ENCODE results near the gene NWD2. TPM values are rescaled to one million over a fixed set of nuclear protein-coding genes. Genes with fewer than 3 reads are reported as not detected.

Gene NWD2
- total RNA-seq, 4 donors from 2014 or later, result 0.27 to 2.2 (median 0.48) TPM

GRCh38 chr4:37475087-37475486 is 230.5 kb downstream of the NWD2 start:
- Histone ChIP-seq H3K4me1 (no peaks in the 10 kb centered on the region), H3K9me3 (no peaks in the 10 kb centered on the region), H3K27me3 (no peaks in the 10 kb centered on the region), H3K4me3 (replicated peaks in 1 of 3) (no peak overlapping the region), H3K36me3 (no peaks in the 10 kb centered on the region), H3K27ac (no peak overlapping the region)
- 57 to 73% methylated on average over 1 of the region's 1 CpG for WGBS, 2 donors
- TF ChIP-seq CTCF (IDR thresholded peaks at IDR 0.05), result no peak
- TF ChIP-seq POLR2A (IDR thresholded peaks at IDR 0.05), result no peak
- no peak for DNase-seq
- intact Hi-C loops (cut with DNase I), result no loop called here

- no peaks in the 10 kb centered on the region for H3K27me3 ChIP-seq
- intact Hi-C loops (cut with DNase I), result no loop called here
- 86 to 89% methylated on average over 1 of the region's 1 CpG for WGBS, 2 donors
- no peak overlapping the region for H3K27ac ChIP-seq
- no peaks in the 10 kb centered on the region for H3K9me3 ChIP-seq
- H3K4me3 ChIP-seq (replicated peaks in 1 of 3), result no peak overlapping the region
- TF ChIP-seq CTCF (IDR thresholded peaks at IDR 0.05), result no peak
- no peak for TF ChIP-seq POLR2A (IDR thresholded peaks at IDR 0.05)
- DNase-seq, result no peak
- no peaks in the 10 kb centered on the region for H3K36me3 ChIP-seq
- H3K4me1 ChIP-seq, result no peaks in the 10 kb centered on the region
Observed at GRCh38 chr4:37475776-37476175, 231.2 kb downstream of the NWD2 start.

- no peak overlapping the region for H3K27ac ChIP-seq
- H3K4me3 ChIP-seq (replicated peaks in 1 of 3), result no peak overlapping the region
- TF ChIP-seq POLR2A (IDR thresholded peaks at IDR 0.05) (no peak), CTCF (IDR thresholded peaks at IDR 0.05) (no peak)
- intact Hi-C loops (cut with DNase I), result no loop called here
- H3K27me3 ChIP-seq, result no peaks in the 10 kb centered on the region
- no peaks in the 10 kb centered on the region for H3K36me3 ChIP-seq
- DNase-seq, result no peak
- H3K4me1 ChIP-seq, result no peaks in the 10 kb centered on the region
- H3K9me3 ChIP-seq, result no peaks in the 10 kb centered on the region
Observed at GRCh38 chr4:37476256-37476655, 231.7 kb downstream of the NWD2 start.

- WGBS, 2 donors, result 90 to 91% methylated on average over 2 of the region's 2 CpGs
- H3K27me3 ChIP-seq, result no peaks in the 10 kb centered on the region
Observed at GRCh38 chr4:37476691-37477090, 232.1 kb downstream of the NWD2 start.

GRCh38 chr4:37477126-37477525 is 232.6 kb downstream of the NWD2 start:
- no peaks in the 10 kb centered on the region for H3K9me3 ChIP-seq
- no peaks in the 10 kb centered on the region for H3K36me3 ChIP-seq
- no peaks in the 10 kb centered on the region for H3K27me3 ChIP-seq
- no peaks in the 10 kb centered on the region for H3K4me1 ChIP-seq
- no peak overlapping the region for H3K27ac ChIP-seq
- intact Hi-C loops (cut with DNase I), result no loop called here
- WGBS, 2 donors, result 92 to 96% methylated on average over 3 of the region's 3 CpGs
- TF ChIP-seq CTCF (IDR thresholded peaks at IDR 0.05) (no peak), POLR2A (IDR thresholded peaks at IDR 0.05) (no peak)
- DNase-seq, result no peak
- no peak overlapping the region for H3K4me3 ChIP-seq (replicated peaks in 1 of 3)

More at GRCh38 chr4:37476691-37477090, 232.1 kb downstream of the NWD2 start:
- no peak for DNase-seq
- no peaks in the 10 kb centered on the region for H3K36me3 ChIP-seq
- no peak overlapping the region for H3K4me3 ChIP-seq (replicated peaks in 1 of 3)
- intact Hi-C loops (cut with DNase I), result no loop called here
- TF ChIP-seq CTCF (IDR thresholded peaks at IDR 0.05), result no peak
- H3K4me1 ChIP-seq, result no peaks in the 10 kb centered on the region
- no peak overlapping the region for H3K27ac ChIP-seq
- H3K9me3 ChIP-seq, result no peaks in the 10 kb centered on the region
